K562 (cell line): ENCODE data around the gene GIPC3.

Experiments
- DMBX1 ChIP-seq: fragments of 250-450 bp; sonication (Bioruptor Pico); IDR thresholded peaks from 2 replicates; pipeline ENCODE4 v1.8.0; 2022; ENCODE audit warnings: inconsistent platforms, mild to moderate bottlenecking, moderate library complexity, borderline replicate concordance
- MXI1 ChIP-seq: IDR thresholded peaks from 2 replicates; pipeline ENCODE4 v1.6.1; 2011; ENCODE audit warnings: low read depth, mild to moderate bottlenecking, improper control_type of control experiment, low read length
- ZNF445 ChIP-seq: fragments of 250-450 bp; sonication (Bioruptor Pico); IDR thresholded peaks from 2 replicates; pipeline ENCODE4 v1.4.0; 2020; ENCODE audit warnings: low read depth, mild to moderate bottlenecking, moderate library complexity

DNA sequence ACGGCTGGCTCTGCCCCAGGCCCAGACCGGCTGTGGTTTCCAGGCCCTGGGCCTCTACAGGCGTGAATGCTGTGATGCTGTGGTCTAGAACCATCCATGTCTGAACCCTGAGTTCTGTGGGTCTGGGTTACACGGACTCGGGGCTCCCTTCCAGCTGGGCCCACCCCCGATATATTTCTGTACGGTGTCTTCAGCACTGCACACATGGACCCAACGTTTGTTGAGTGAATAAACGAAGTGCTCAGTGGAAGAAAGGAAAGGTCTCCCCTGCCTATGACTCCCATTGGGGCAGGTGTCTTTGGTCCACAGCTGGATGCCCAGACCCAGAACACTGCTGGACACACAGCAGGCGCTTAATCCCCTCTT, 39.6 kb upstream of the GIPC3 start:
- no peak for TF ChIP-seq ZNF445 (CRISPR knock-in tag)
- no peak for TF ChIP-seq DMBX1
- no peak for TF ChIP-seq MXI1
